ENCODE measurements around the gene DCDC2C. TPM values are rescaled to one million over a fixed set of nuclear protein-coding genes. Genes with fewer than 3 reads are reported as not detected.

The DCDC2C gene
- total RNA-seq, 1 donor from 2014 or later, result not detected

DNA sequence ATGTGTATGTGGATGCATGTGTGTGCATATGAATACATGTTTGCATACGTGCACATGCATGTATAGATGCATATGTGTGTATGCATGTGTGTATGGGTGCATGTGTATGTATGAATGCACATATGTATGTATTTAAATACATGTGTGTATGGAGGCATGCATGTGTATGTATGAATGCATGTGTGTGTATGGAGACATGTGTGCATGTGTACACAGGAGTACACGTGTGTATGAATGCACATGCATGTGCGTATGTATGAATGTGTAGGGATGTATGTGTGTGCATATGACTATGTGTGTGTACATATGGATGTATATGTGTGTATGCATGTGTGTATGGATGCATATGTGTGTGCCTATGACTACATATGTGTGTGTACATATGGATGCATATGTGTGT is 51.9 kb downstream of the DCDC2C start:
- H3K4me3 Mint-ChIP-seq, result no peak overlapping the region
- TF ChIP-seq, protein P1, sequence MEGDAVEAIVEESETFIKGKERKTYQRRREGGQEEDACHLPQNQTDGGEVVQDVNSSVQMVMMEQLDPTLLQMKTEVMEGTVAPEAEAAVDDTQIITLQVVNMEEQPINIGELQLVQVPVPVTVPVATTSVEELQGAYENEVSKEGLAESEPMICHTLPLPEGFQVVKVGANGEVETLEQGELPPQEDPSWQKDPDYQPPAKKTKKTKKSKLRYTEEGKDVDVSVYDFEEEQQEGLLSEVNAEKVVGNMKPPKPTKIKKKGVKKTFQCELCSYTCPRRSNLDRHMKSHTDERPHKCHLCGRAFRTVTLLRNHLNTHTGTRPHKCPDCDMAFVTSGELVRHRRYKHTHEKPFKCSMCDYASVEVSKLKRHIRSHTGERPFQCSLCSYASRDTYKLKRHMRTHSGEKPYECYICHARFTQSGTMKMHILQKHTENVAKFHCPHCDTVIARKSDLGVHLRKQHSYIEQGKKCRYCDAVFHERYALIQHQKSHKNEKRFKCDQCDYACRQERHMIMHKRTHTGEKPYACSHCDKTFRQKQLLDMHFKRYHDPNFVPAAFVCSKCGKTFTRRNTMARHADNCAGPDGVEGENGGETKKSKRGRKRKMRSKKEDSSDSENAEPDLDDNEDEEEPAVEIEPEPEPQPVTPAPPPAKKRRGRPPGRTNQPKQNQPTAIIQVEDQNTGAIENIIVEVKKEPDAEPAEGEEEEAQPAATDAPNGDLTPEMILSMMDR (conservative IDR thresholded peaks at IDR 0.05), result no peak
- no peaks in the 10 kb centered on the region for H3K9me3 Mint-ChIP-seq

GRCh38 chr2:3756306-3756705 is 52.9 kb downstream of the DCDC2C start:
- no peaks in the 10 kb centered on the region for H3K9me3 Mint-ChIP-seq
- no peak for DNase-seq (ENCODE audit: extremely low spot score, unreplicated experiment)
- H3K27me3 Mint-ChIP-seq, result peaks cover 9% of the 10 kb centered on the region
- no peak overlapping the region for H3K4me3 Mint-ChIP-seq
- peak overlapping the region; percentile 48 for H3K27ac Mint-ChIP-seq
- H3K36me3 Mint-ChIP-seq, result no peaks in the 10 kb centered on the region
- TF ChIP-seq, protein P1 (conservative IDR thresholded peaks at IDR 0.05), result no peak
- H3K4me1 Mint-ChIP-seq (ENCODE audit: unreplicated experiment), result peaks cover 28% of the 10 kb centered on the region

More for the DNA sequence above, 51.9 kb downstream of the DCDC2C start:
- peaks cover 13% of the 10 kb centered on the region for H3K27me3 Mint-ChIP-seq
- H3K4me1 Mint-ChIP-seq (ENCODE audit: unreplicated experiment), result peaks cover 28% of the 10 kb centered on the region
- no peaks in the 10 kb centered on the region for H3K36me3 Mint-ChIP-seq
- no peak overlapping the region for H3K27ac Mint-ChIP-seq
- DNase-seq (ENCODE audit: extremely low spot score, unreplicated experiment), result no peak

DNA sequence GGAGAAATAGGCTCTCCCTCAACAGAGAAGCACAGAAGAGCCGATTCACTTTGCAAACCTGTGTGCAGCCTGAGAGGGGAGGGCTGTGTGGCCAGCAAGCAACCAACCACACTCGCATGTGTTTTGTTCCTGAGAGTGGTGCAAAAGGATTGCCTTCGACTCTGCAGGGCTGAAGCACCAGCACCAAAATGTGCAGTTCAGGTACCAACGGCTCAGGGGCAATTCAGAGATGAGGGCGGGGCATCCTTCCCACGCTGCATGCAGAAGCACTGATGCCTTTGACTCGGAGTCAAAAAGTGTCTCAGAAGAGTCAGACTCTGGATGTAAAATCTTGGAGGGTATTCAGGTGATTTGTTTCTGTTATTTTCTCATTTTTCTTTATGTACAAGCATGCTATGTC is 55.5 kb downstream of the DCDC2C start:
- H3K27ac Mint-ChIP-seq, result no peak overlapping the region
- no peaks in the 10 kb centered on the region for H3K36me3 Mint-ChIP-seq
- H3K27me3 Mint-ChIP-seq, result peaks cover 3% of the 10 kb centered on the region
- no peak for DNase-seq (ENCODE audit: extremely low spot score, unreplicated experiment)
- no peak overlapping the region for H3K4me3 Mint-ChIP-seq
- no peaks in the 10 kb centered on the region for H3K9me3 Mint-ChIP-seq
- peaks cover 23% of the 10 kb centered on the region for H3K4me1 Mint-ChIP-seq (ENCODE audit: unreplicated experiment)
- TF ChIP-seq, protein P1 (conservative IDR thresholded peaks at IDR 0.05), result no peak

- H3K4me3 Mint-ChIP-seq, result no peak overlapping the region
- H3K9me3 Mint-ChIP-seq, result no peaks in the 10 kb centered on the region
These were observed 56.0 kb downstream of the DCDC2C start for GRCh38 chr2:3759331-3759730.

DNA sequence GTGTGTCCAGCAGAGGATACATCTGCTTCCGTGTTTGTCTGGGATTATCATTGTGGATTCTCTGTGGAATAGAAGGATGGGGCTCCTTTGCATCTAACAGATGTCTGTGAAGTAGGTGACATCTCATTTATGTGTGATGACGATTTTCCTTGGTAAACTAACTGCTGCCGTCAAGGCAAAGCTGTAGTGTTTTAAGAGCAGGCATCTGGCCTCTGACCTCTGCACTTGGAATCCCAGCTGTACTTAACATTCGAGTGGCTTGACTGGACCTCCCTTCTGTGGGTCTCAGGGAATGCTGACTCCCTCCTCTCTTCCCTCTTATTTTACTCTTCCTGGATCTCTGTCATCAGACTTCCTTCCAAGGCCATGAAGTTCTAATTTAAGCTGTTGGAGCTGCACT is 56.4 kb downstream of the DCDC2C start:
- Mint-ChIP-seq H3K27me3 (peaks cover 8% of the 10 kb centered on the region), H3K4me1 (ENCODE audit: unreplicated experiment) (peaks cover 14% of the 10 kb centered on the region), H3K4me3 (no peak overlapping the region), H3K27ac (no peak overlapping the region), H3K36me3 (no peaks in the 10 kb centered on the region), H3K9me3 (no peaks in the 10 kb centered on the region)
- TF ChIP-seq, protein P1 (conservative IDR thresholded peaks at IDR 0.05), result no peak
- DNase-seq (ENCODE audit: extremely low spot score, unreplicated experiment), result no peak

More at GRCh38 chr2:3759331-3759730, 56.0 kb downstream of the DCDC2C start:
- Mint-ChIP-seq H3K36me3 (no peaks in the 10 kb centered on the region), H3K4me1 (ENCODE audit: unreplicated experiment) (peaks cover 19% of the 10 kb centered on the region), H3K27me3 (peaks cover 6% of the 10 kb centered on the region), H3K27ac (no peak overlapping the region)
- TF ChIP-seq, protein P1 (conservative IDR thresholded peaks at IDR 0.05), result no peak
- no peak for DNase-seq (ENCODE audit: extremely low spot score, unreplicated experiment)

DNA sequence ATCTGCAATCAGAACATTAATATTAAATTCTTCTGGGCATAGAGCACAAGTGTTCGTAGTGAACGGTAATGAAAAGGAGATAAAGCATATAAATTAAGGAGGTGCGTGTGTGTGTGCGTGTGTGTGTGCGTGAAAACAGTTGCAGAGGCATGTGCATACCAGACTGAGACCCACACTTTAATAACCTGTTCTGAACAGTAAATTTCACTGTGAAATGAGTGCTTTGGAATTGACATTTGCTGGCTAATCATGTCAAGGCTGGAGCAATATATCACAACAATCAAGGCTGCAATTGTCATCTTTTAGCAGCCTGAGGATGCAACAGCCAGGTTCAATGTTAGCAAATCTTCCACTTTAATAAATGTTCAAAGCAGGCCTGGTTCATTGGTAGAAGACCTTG is 57.9 kb downstream of the DCDC2C start:
- H3K4me3 Mint-ChIP-seq, result no peak overlapping the region
- TF ChIP-seq, protein P1 (conservative IDR thresholded peaks at IDR 0.05), result no peak
- no peaks in the 10 kb centered on the region for H3K9me3 Mint-ChIP-seq
- no peak overlapping the region for H3K27ac Mint-ChIP-seq
- no peaks in the 10 kb centered on the region for H3K36me3 Mint-ChIP-seq
- DNase-seq (ENCODE audit: extremely low spot score, unreplicated experiment), result no peak
- H3K4me1 Mint-ChIP-seq (ENCODE audit: unreplicated experiment), result peaks cover 11% of the 10 kb centered on the region
- H3K27me3 Mint-ChIP-seq, result peaks cover 12% of the 10 kb centered on the region
